Dermis microvascular lymphatic vessel endothelial cell (primary cell): ENCODE measurements around the gene OSMR. TPM values are rescaled to one million over a fixed set of nuclear protein-coding genes. Genes with fewer than 3 reads are reported as not detected.

Experiments used
- total RNA-seq: library from RNA; depleted of rRNA; stranded (reverse); fragments of >200 nt; gene quantifications from 2 replicates; pipeline ENCODE4 v1.2.1, GENCODE V29; 2014

The OSMR gene
- total RNA-seq, 1 donor from 2014 or later: 8.0 TPM

Other genes with a start within 250 kb of the OSMR start
- 20.4 and 25.3 TPM in 2 replicates for gene RICTOR, start 228.4 kb downstream of the OSMR start, total RNA-seq